Transverse colon (tissue), 4 donors: ENCODE data around the gene TLK2. TPM values are rescaled to one million over a fixed set of nuclear protein-coding genes. Genes with fewer than 3 reads are reported as not detected.

Experiments used
- DNase-seq: peaks from one replicate; pipeline ENCODE4 v3.0.0-alpha.2; 2019
- H3K27ac ChIP-seq, 4 donors: fragments of 200-600 bp; sonication (generic); 2 replicates each; pipeline ENCODE4 v1.5.1; 2016 to 2018; ENCODE audit warnings: inconsistent platforms in 4 of 4
- H3K27me3 ChIP-seq: fragments of 200-600 bp; sonication (generic); 2 replicates; pipeline ENCODE4 v1.5.1; 2017; ENCODE audit warnings: inconsistent platforms
- H3K36me3 ChIP-seq, 4 donors: fragments of 200-600 bp; sonication (generic); 2 replicates each; pipeline ENCODE4 v1.5.1; 2017 to 2019; ENCODE audit warnings: inconsistent platforms in 4 of 4
- H3K4me1 ChIP-seq, 4 donors: fragments of 200-600 bp; sonication (generic); 2 replicates each; pipeline ENCODE4 v1.5.1; 2017 to 2020; ENCODE audit warnings: inconsistent platforms in 4 of 4
- H3K4me3 ChIP-seq, 4 donors: fragments of 200-600 bp; sonication (generic); 1 replicate in 1 of 4; 2 replicates in 3 of 4; pipeline versions ENCODE4 v1.5.1 to v1.6.1; 2017 to 2019; ENCODE audit warnings: inconsistent platforms in 4 of 4
- H3K9me3 ChIP-seq, 2 donors: fragments of 200-600 bp; sonication (generic); 2 replicates each; pipeline ENCODE4 v1.5.1; 2017 to 2019; ENCODE audit warnings: inconsistent platforms in 2 of 2
- EP300 ChIP-seq: sonication (generic); formaldehyde crosslinking; IDR thresholded peaks from one replicate; pipeline ENCODE4 v1.6.1; 2017; ENCODE audit warnings: antibody characterized with exemption, low read depth
- POLR2A ChIP-seq: fragments of 450-650 bp; IDR thresholded peaks from one replicate; pipeline ENCODE4 v1.6.1; 2016; ENCODE audit warnings: antibody characterized with exemption, mild to moderate bottlenecking, moderate library complexity
- POLR2AphosphoS5 ChIP-seq, 3 donors: sonication (generic); formaldehyde crosslinking; IDR thresholded peaks; one replicate each; pipeline ENCODE4 v1.6.1; 2016; ENCODE audit warnings: antibody characterized with exemption in 3 of 3
- WGBS, 2 donors: methylation state at CpG; one replicate each; pipeline ENCODE4 v1.1.5; 2018; ENCODE audit warnings: low coverage in 1 of 2; 5-methylcytosine and 5-hydroxymethylcytosine counted together
- in situ Hi-C, 4 donors: fragments of 200-750 bp; cut with MboI; loops; one replicate each; pipeline versions ENCODE4 v1.15.0 to v1.15.1; 2017; ENCODE audit warnings: low sequenced_read_pairs in 3 of 4, low pct_ligation_motif_present in 1 of 4, low pct_unique_long_range_greater_than_20kb in 1 of 4
- intact Hi-C: fragments of 100-400 bp; cut with DNase I; formaldehyde crosslinking; loops from one replicate; pipeline ENCODE4 v1.15.1; 2023; ENCODE audit warnings: low total_unique reads
- total RNA-seq, 4 donors: library from RNA; depleted of rRNA; stranded (reverse); fragments of >200 nt; gene quantifications; one replicate each; pipeline ENCODE4 v1.1.0, GENCODE V29; 2016
- TF ChIP-seq, protein P1 (sequence below), 5 experiments: fragments of 200-600 bp in 3 of 5; fragments of 450-650 bp in 2 of 5; sonication (generic) in 3 of 5; IDR thresholded peaks; 1 replicate in 2 of 5; 2 replicates in 3 of 5; pipeline ENCODE4 v1.5.1; 2016 to 2017; ENCODE audit warnings: antibody characterized with exemption in 5 of 5, inconsistent platforms in 3 of 5, mild to moderate bottlenecking in 2 of 5, moderate library complexity in 1 of 5

Gene TLK2
- total RNA-seq, 4 donors from 2014 or later: 36.6 to 146 (median 46.7) TPM

DNA sequence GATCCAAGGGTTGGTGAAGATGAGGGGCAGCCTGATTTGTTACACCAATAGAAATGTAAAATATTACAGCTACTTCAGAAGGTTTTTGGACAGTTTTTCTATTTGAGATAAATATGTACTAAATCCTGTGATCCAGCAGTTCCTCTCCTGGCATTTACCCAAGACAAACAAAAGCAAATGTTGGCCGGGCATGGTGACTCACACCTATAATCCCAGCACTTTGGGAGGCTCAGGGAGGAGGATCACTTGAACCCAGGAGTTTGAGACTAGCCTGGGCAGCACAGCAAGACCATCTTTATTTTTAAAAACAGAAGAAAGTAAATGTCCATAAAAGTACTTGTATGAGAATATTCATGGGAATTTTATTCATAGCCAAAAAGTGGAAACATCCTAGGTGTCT lies 84.0 kb downstream of the TLK2 start:
- H3K27ac ChIP-seq: no peak overlapping the region
- intact Hi-C loops: no loop called here
- WGBS, 2 donors: 0 to 45% methylated on average over 1 of the region's 1 CpG
- no peaks in the 10 kb centered on the region for H3K9me3 ChIP-seq
- H3K4me1 ChIP-seq: peaks cover 0 to 18% (median 5%) of the 10 kb centered on the region in 4 donors
- peak; percentile 13 for DNase-seq
- in situ Hi-C loops: no loop called here
- H3K36me3 ChIP-seq: peaks cover 0 to 21% (median 10%) of the 10 kb centered on the region in 4 donors
- TF ChIP-seq EP300 (no peak), POLR2A (no peak), POLR2AphosphoS5 (IDR thresholded peaks at IDR 0.05) (no peak)
- TF ChIP-seq, protein P1, sequence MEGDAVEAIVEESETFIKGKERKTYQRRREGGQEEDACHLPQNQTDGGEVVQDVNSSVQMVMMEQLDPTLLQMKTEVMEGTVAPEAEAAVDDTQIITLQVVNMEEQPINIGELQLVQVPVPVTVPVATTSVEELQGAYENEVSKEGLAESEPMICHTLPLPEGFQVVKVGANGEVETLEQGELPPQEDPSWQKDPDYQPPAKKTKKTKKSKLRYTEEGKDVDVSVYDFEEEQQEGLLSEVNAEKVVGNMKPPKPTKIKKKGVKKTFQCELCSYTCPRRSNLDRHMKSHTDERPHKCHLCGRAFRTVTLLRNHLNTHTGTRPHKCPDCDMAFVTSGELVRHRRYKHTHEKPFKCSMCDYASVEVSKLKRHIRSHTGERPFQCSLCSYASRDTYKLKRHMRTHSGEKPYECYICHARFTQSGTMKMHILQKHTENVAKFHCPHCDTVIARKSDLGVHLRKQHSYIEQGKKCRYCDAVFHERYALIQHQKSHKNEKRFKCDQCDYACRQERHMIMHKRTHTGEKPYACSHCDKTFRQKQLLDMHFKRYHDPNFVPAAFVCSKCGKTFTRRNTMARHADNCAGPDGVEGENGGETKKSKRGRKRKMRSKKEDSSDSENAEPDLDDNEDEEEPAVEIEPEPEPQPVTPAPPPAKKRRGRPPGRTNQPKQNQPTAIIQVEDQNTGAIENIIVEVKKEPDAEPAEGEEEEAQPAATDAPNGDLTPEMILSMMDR (IDR thresholded peaks at IDR 0.05): no peak
- H3K27me3 ChIP-seq: no peaks in the 10 kb centered on the region
- H3K4me3 ChIP-seq: no peak overlapping the region

DNA sequence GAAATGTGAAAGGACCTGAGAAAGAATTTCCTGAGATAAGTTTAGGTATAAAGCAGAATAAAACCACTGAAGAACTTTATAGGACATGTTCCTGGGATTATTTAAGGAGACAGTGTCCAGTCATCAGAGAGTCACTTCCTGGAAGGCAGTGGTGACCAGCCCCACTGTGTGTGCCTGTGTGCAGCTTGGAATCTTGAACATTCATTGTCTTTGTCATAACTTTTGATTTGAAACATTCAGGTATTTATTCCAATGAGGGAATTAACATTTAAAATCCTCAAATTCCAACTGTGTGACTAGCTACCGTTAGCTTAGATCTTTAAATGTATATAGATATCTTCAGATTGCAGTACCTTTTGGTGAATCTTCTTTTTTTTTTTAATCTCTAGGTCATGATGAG lies 87.2 kb downstream of the TLK2 start:
- H3K27ac ChIP-seq: no peak overlapping the region
- H3K4me1 ChIP-seq: peaks cover 0 to 6% (median 3%) of the 10 kb centered on the region in 4 donors
- intact Hi-C loops: no loop called here
- H3K36me3 ChIP-seq: peaks cover 0 to 21% (median 9%) of the 10 kb centered on the region in 4 donors
- in situ Hi-C loops: no loop called here
- H3K27me3 ChIP-seq: no peaks in the 10 kb centered on the region
- no peaks in the 10 kb centered on the region for H3K9me3 ChIP-seq
- no peak for DNase-seq
- WGBS, 2 donors: 95 to 100% methylated on average over 1 of the region's 1 CpG
- no peak for TF ChIP-seq EP300
- TF ChIP-seq POLR2A: no peak
- TF ChIP-seq, protein P1 (IDR thresholded peaks at IDR 0.05): no peak
- TF ChIP-seq POLR2AphosphoS5 (IDR thresholded peaks at IDR 0.05): no peak
- H3K4me3 ChIP-seq: no peak overlapping the region

DNA sequence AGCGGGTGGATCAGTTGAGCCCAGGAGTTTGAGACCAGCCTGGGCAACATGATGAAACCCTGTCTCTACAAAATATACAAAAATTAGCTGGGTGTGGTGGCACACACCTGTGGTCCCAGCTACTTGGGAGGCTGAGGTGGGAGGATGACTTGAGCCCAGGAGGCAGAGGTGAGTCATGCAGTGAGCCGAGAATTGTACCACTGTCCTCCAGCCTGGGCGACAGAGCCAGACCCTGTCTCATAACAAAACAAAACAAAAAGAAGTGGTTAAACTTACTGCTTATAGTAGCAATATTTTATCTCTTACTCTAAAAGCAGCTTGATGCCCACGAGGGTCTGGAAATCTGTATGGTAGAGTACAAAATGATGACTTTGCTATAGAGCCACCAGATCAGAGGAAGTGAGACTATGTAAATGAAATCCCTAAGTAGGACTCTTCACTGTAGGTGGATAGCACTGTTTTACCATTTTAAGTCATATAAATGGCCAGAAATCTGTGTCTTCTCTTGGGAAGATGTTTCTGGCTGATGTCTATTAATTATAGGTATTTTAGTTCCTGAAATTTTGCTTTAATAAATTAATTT lies 88.5 kb downstream of the TLK2 start:
- H3K27ac ChIP-seq: no peak overlapping the region
- no peaks in the 10 kb centered on the region for H3K9me3 ChIP-seq
- H3K36me3 ChIP-seq: peaks cover 0 to 21% (median 9%) of the 10 kb centered on the region in 4 donors
- in situ Hi-C loops (no loop called here), intact Hi-C loops (no loop called here)
- no peaks in the 10 kb centered on the region for H3K27me3 ChIP-seq
- H3K4me1 ChIP-seq: peaks cover 0 to 4% (median under 1%) of the 10 kb centered on the region in 4 donors
- no peak overlapping the region for H3K4me3 ChIP-seq
- no peak for TF ChIP-seq POLR2A
- TF ChIP-seq, protein P1 (IDR thresholded peaks at IDR 0.05): no peak
- no peak for TF ChIP-seq POLR2AphosphoS5 (IDR thresholded peaks at IDR 0.05)
- no peak for TF ChIP-seq EP300
- DNase-seq: no peak
- WGBS, 2 donors: 81 to 100% methylated on average over 1 to 4 of the region's 4 CpGs

DNA sequence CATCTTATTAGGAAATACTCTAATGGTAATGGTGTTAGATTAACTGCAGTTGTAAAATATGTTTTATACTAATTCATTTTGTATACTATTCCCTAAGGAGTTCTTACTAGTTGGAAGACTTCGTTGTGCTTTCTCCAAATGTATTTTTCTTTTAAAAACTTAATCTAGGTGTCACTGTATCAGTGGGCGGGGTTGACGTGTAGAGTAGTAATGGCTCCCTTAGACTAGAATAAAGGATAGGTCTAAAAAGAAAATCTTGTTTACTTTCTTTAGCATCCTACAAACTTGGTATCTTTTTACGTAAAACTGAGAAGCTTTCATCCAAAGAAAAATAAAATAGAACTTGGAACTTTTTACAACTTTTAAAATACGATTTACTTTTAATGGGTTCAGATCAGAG lies 93.9 kb downstream of the TLK2 start:
- WGBS, 2 donors: 85 to 89% methylated on average over 5 of the region's 5 CpGs
- Histone ChIP-seq H3K27ac (peak overlapping the region in 2 of 4 donors; percentile 35 to 46), H3K9me3 (no peaks in the 10 kb centered on the region), H3K4me3 (no peak overlapping the region), H3K27me3 (no peaks in the 10 kb centered on the region), H3K4me1 (peaks cover 0 to 7% (median 0%) of the 10 kb centered on the region in 4 donors), H3K36me3 (peaks cover 0 to 37% (median 8%) of the 10 kb centered on the region in 4 donors)
- TF ChIP-seq POLR2AphosphoS5 (IDR thresholded peaks at IDR 0.05) (no peak), POLR2A (no peak), EP300 (no peak)
- TF ChIP-seq, protein P1 (IDR thresholded peaks at IDR 0.05): no peak
- no peak for DNase-seq
- in situ Hi-C loops: no loop called here
- intact Hi-C loops: no loop called here
